ENCODE data around the gene CEND1. TPM values are rescaled to one million over a fixed set of nuclear protein-coding genes. Genes with fewer than 3 reads are reported as not detected.

Gene CEND1
- total RNA-seq, 2 experiments from 2014 or later = 1.2 to 1.6 TPM

DNA sequence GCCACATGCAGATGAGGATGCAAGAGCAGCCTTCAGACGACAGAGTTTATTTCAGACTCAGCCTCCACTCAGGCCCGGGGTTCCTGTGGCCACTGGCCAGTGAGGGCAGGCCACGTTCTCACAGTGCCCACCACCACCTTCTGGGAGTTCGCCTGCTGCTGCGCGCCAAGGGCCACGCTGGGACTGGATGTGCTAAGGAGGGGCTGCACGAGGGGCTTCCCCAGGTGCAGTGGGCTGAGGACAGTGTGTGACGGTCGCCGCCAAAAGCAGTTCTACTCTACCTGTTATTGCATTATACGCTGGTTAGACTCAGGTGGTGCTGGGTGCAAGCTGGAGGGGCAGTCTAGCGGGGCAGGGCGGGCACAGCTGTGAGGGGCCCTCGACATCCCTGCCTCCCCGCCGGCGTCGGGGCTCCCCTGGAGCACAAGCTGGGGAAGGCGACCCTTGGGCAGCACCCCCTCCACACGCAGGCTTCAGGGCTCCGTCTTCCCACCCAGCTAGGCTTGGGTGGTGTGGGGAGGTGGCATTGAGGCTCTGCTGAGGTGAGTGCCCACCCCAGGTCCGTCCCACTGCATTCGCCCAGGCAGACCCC is 2.7 kb downstream of the CEND1 start:
- no peaks in the 10 kb centered on the region for H3K27me3 Mint-ChIP-seq
- no peak overlapping the region for H3K4me3 Mint-ChIP-seq
- H3K36me3 Mint-ChIP-seq (ENCODE audit: low read depth) = peaks cover 9% of the 10 kb centered on the region
- H3K9me3 Mint-ChIP-seq = no peaks in the 10 kb centered on the region
- no peak for DNase-seq
- H3K27ac Mint-ChIP-seq = no peak overlapping the region
- peaks cover 18% of the 10 kb centered on the region for H3K4me1 Mint-ChIP-seq
- ChIA-PET CTCF (no interaction called here), POLR2A (interaction anchor here (1.4 kb wide), 1 partner anchor 9 kb away, joined by 4 read pairs; no protein-coding TSS in a partner anchor)

DNA sequence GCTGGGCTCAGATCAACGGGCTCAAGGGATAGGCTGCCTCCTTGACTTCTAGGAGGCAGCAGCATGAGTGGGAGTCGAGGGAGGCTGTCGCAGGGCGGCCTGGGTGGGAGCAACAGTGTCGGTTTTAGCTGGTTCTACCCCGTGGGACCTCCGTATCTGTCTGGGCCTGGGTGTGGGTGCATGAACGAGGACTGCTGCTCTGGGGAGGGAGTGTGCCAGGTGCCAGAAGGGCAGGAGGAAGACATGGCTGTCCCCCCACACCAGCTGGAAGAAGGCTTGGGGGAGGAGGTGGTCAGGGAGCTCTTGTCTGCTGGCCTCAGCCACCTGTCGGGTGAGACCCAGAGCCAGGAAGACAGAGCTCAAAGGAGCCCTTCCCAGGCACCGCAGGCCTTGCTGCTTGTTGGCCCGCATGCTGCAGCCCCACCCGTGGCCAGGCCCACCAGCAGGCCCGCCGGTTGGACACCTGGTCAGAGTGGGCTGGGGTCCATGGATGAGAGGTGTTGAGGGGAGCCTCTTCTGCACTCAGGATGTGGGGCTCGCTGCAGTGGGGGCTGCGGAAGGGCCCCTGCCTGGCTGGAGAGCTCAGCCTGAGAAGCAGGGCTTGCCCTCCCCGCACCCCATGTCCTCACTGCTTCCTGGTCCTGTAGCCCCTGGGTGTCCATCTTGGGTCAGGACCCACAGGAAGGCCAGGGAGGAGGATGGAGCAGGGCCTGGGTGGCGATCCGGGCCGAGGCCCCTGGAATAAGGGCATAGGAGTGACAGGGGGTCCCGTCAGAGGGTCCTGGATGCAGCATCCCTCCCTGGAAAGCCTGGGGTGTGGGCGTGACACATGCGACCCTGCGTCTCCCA is 3.4 kb downstream of the CEND1 start:
- peaks cover 18% of the 10 kb centered on the region for H3K4me1 Mint-ChIP-seq
- ChIA-PET POLR2A (interaction anchor here (0.9 to 1.1 kb wide), 3 partner anchors 9 to 23 kb away, joined by 3 read pairs; partner anchors contain the start of genes GATD1 and RPLP2), CTCF (interaction anchor here (1.3 kb wide), 1 partner anchor 91 kb away, joined by 3 read pairs; the partner anchor contains the start of gene TMEM80)
- no peak for DNase-seq
- H3K9me3 Mint-ChIP-seq = no peaks in the 10 kb centered on the region
- peaks cover 9% of the 10 kb centered on the region for H3K36me3 Mint-ChIP-seq (ENCODE audit: low read depth)
- H3K27me3 Mint-ChIP-seq = no peaks in the 10 kb centered on the region
- H3K4me3 Mint-ChIP-seq = no peak overlapping the region
- H3K27ac Mint-ChIP-seq = no peak overlapping the region

DNA sequence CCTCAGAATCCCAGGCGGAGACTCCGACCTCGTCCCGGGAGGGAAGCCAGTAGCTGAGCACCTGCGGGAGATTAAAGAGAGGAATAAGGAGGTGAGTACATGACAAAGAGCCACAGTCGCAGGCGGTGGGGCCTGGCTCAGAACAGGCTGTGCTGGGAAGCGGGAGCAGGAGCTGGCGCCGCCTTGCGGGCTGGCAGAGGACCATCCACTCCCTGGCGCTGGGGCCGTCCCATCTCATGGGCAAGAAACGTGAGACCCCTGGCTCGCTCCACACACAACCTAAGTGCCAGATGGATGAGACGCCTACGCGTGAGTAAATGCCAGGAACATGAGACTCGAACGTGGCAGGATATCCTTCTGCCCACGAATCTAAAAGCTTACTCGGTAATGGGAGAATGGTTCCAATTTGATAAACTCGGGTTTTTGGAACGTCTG is 6.3 kb downstream of the CEND1 start:
- peaks cover 8% of the 10 kb centered on the region for H3K36me3 Mint-ChIP-seq (ENCODE audit: low read depth)
- no peak overlapping the region for H3K27ac Mint-ChIP-seq
- ChIA-PET CTCF (interaction anchor here (0.6 kb wide), 2 partner anchors 39 to 94 kb away, joined by 3 read pairs; no protein-coding TSS in a partner anchor), POLR2A (no interaction called here)
- H3K4me1 Mint-ChIP-seq = peaks cover 22% of the 10 kb centered on the region
- no peak overlapping the region for H3K4me3 Mint-ChIP-seq
- H3K27me3 Mint-ChIP-seq = no peaks in the 10 kb centered on the region
- H3K9me3 Mint-ChIP-seq = no peaks in the 10 kb centered on the region
- DNase-seq = no peak

DNA sequence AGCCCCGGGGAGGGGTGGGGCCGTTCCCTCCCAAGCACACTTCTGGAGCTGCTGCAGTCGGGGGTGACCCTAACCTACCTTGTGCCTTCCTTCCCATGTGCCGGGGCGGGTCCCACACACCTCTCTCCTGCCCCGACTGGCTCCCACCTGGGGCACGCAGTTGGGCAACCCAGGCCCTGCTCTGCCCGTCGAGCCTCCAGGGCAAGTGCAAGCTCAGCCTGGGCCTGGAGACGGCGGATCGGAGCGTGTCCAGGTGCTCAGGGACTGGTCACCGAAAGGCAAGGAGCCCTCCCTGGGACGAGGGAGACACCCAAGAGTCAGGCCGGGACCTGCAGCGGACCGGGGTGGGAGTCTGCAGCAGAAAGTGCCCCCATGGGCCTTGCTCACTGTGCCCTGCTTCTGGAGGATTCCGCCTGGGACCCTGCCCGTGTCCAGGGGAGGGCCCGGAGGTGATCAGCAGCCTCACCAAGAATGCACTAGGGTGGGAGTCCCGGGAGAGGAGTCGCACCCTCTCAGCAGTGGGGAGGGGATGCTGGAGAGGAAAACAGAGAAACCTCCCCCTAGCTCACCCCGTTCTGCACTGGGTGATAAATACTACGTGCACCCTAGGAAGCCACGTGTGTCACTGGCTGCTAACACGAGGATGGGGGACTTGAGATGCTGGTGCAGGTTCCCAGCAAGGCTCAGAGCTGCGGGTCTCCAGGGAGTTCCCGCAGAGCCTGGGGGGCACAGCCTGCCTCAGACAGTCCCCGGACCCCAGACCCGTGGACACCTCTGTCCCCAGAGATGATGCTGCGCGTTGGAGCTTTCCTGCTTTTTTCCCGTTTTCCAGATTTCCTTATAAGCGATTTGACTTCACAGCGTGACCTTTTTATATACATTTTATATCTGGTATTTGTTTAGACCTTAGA is 7.4 kb downstream of the CEND1 start:
- no peak for DNase-seq
- CTCF ChIA-PET = no interaction called here
- peaks cover 20% of the 10 kb centered on the region for H3K4me1 Mint-ChIP-seq
- peaks cover 8% of the 10 kb centered on the region for H3K36me3 Mint-ChIP-seq (ENCODE audit: low read depth)
- no peak overlapping the region for H3K4me3 Mint-ChIP-seq
- no peaks in the 10 kb centered on the region for H3K27me3 Mint-ChIP-seq
- H3K9me3 Mint-ChIP-seq = no peaks in the 10 kb centered on the region
- POLR2A ChIA-PET = no interaction called here
- H3K27ac Mint-ChIP-seq = no peak overlapping the region

DNA sequence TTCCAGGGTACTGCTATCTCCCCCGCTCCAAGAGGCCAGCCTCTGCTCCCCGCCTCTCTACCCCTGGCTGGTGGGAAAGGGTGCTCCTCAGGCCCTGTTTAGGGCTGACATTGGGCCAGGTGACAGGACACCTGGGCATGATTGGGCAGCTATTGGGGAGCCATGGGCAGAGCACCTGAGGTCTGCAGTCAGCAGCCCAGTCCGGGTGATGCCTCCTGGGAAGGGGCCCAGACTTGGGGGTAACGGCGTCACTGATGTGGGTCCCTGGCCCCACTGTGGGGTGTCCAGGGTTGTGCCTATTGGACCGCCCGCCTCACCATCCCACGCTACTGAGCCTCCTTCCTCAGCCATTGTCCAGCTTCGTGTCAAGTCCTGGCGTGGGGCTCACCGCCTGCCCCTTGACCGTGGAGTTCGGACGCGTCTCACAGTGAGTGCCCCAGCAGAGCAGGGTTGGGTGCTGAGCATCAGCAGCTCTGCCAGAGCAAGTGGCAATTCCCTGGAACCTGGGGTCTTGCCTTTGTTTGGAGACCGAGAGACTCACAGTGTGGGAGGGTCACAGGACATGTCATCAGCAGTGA is 9.8 kb downstream of the CEND1 start:
- Mint-ChIP-seq H3K4me3 (peak overlapping the region; percentile 12), H3K36me3 (ENCODE audit: low read depth) (peaks cover 8% of the 10 kb centered on the region), H3K27ac (no peak overlapping the region), H3K27me3 (no peaks in the 10 kb centered on the region), H3K9me3 (no peaks in the 10 kb centered on the region), H3K4me1 (peaks cover 29% of the 10 kb centered on the region)
- POLR2A ChIA-PET = no interaction called here
- no peak for DNase-seq
- CTCF ChIA-PET = no interaction called here

DNA sequence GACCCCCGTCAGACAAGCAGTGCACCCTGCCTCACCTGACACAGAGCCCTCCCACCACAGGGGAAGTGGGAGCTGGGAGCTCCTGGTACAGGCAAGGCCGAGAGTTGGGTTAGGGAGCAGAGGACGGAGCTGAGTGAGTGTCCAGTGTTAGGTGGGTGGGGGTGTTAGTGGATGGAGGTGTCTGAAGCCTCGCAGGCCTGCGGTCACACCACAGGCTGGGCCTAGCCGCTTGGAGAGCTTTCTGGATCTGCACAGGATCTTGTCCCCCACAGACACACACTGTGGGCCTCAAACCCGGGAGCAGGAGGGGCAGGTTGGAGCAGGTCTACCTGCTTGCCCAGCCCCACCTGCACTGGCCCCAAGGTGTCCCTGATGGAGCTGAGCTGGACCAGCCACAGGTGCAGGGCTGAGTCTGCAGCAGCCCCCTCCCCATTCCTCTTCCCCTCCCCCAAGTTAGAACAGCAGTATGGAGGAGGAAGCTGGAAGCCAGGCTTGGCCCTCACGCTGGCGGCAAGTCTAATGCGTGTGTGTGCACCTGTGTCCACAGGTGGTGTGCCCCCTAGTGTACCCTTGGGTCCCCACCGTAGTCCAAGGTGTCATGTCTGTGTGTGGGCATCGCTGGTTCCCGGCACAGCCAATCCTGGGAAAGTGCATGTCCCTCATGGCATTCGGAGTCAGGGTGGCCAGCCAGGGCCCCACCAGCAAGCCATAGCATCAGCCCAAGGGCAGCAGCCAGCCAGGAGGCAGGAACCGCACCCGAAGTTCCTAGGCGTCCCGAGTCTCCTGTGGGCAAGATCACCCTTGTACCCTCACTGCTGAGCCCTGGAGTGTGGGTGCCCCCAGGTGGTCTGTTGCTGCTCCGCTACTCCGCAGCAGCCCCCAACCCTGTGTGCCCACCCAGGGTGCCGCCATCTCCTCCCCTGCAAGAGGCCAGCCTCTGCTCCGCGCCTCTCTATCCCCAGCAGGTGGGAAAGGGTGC is 10.6 kb downstream of the CEND1 start:
- POLR2A ChIA-PET = interaction anchor here (0.7 to 3.5 kb wide), 4 partner anchors 11 to 25 kb away, joined by 3 to 35 read pairs (median 8); partner anchors contain the start of genes CEND1 and PIDD1

DNA sequence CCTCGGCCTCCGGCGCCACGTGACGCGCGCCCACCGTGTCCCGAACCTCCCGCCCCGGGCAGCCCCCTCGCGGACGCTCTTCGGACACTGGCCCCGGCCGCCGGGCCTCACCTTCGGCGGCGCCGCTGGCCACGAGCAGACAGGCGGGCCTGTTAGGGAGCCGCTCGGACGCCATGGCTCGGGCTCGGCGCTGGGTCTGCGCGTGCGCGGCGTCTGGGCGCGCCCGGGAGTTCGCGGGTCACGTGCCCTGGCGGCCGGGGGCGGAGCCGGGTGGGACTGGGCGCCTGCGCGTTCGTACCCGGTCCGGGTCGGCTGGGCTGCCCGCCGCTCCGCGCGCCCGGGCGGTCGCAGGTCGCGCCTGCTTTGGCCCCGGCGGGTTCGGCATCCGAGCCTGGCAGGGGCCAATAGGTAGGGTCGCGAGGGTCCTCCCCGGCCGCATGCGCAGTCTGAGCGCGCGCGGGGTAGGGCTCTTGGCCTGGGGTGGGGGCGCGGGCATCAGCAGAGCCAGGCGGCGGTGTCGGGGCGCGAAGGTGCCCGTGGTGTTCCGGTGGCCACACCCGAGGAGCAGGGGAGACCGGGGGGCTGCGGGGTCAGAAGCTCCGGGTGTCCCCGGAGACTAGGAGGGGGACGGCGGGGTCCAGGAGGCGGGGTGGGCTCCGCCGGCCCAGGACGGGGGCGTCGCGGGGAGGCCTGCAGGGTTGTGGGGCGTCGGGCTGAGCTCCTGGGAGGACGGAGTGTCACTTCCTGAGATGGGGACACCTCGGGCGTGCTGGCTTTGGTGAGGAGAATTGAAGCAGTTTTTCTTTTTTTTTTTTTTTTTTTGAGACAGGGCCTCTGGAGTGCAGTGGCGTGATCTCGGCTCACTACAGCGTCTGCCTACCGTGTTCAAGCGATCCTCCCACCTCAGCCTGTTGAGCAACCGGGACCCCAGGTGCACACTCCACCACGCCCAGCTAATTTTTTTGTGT is 12.3 kb downstream of the CEND1 start, which contains the start of gene GATD1:
GATD1 (minus strand) TSS at position 200 of the 968 bp plus-strand sequence; CDS start at position 175, 25 bp downstream.
- Mint-ChIP-seq H3K4me1 (peaks cover 35% of the 10 kb centered on the region), H3K9me3 (no peaks in the 10 kb centered on the region), H3K27me3 (no peaks in the 10 kb centered on the region), H3K4me3 (peak within 1 kb of the TSS; percentile 81), H3K36me3 (ENCODE audit: low read depth) (peaks cover 2% of the 10 kb centered on the region), H3K27ac (peak within 1 kb of the TSS; percentile 79)
- DNase-seq = peak; percentile 94
- CTCF ChIA-PET = interaction anchor here (0.6 to 1.2 kb wide), 5 partner anchors 12 to 268 kb away, joined by 3 to 4 read pairs (median 3); partner anchors contain the start of gene RPLP2
- POLR2A ChIA-PET = interaction anchor here (0.7 to 3.5 kb wide), 16 partner anchors 9 to 242 kb away, joined by 3 to 35 read pairs (median 4); partner anchors contain the start of genes CEND1, DEAF1, PIDD1 and POLR2L

More for the DNA sequence above, 10.6 kb downstream of the CEND1 start:
- H3K27ac Mint-ChIP-seq = no peak overlapping the region
- peak overlapping the region; percentile 54 for H3K4me3 Mint-ChIP-seq
- H3K9me3 Mint-ChIP-seq = no peaks in the 10 kb centered on the region
- peaks cover 34% of the 10 kb centered on the region for H3K4me1 Mint-ChIP-seq
- no peaks in the 10 kb centered on the region for H3K27me3 Mint-ChIP-seq
- H3K36me3 Mint-ChIP-seq (ENCODE audit: low read depth) = peaks cover 8% of the 10 kb centered on the region
- DNase-seq = no peak
- CTCF ChIA-PET = no interaction called here

DNA sequence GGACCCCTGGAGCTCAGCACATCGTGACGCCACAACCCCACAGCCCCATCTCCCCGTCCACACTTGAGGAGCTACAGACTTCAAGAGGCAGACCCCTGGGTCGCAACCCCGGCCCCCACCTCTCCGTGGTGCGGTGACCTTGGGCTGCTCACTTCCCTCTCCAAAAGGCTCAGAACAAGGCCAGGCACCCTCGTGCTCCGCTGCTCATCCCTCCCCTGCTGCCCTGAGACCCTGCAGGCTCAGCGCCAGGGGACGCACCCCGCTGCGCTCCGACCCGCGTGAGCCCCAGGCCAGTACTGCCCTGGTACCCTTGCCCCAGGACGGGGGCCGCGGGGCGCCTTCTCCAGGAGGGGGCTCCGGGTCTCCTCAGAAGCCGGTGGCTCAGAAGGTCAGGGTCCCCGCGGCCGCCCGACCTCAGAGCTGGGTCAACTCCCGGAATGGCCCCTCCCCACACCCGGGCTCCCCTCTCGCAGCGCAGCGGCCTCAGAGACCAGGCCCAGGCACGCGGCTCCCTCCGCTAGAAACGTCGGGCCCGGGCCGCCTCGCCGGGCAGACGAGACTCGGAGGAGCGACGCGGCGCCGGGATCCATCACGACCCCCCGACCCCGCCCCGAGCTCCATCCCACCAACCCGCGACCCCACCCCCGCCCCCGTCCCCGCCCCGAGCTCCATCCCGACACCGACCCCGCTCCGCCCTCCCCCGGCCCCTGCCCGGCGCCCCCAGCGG is 13.2 kb downstream of the CEND1 start:
- Mint-ChIP-seq H3K27ac (peak overlapping the region; percentile 68), H3K27me3 (no peaks in the 10 kb centered on the region), H3K4me1 (peaks cover 35% of the 10 kb centered on the region), H3K9me3 (no peaks in the 10 kb centered on the region), H3K36me3 (ENCODE audit: low read depth) (peaks cover 2% of the 10 kb centered on the region), H3K4me3 (peak overlapping the region; percentile 81)
- ChIA-PET CTCF (interaction anchor here (0.6 to 1.2 kb wide), 3 partner anchors 13 to 475 kb away, joined by 3 to 5 read pairs (median 3); no protein-coding TSS in a partner anchor), POLR2A (interaction anchor here (1.1 to 3.5 kb wide), 11 partner anchors 13 to 82 kb away, joined by 3 to 35 read pairs (median 5); partner anchors contain the start of genes DEAF1, PIDD1, POLR2L and RPLP2)
- peak; percentile 30 for DNase-seq

DNA sequence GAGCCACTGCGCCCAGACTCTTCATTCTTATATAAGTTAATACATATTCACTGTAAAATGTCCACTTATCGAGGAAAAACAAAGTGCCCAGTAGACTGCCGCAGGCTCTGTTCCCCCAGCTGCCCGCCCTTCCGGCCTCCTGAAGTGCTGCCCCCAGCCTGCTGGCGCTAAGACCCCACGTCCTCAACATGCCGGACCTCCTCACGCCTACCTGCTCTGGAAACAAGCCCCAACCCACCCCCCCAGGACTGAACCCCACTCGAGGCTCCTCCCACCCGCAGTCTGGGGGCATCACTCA is 13.7 kb downstream of the CEND1 start:
- peak overlapping the region; percentile 81 for H3K4me3 Mint-ChIP-seq
- ChIA-PET POLR2A (interaction anchor here (1.0 to 3.5 kb wide), 10 partner anchors 11 to 81 kb away, joined by 3 to 35 read pairs (median 6); partner anchors contain the start of genes DEAF1, PIDD1, RPLP2 and TALDO1), CTCF (interaction anchor here (0.6 to 1.1 kb wide), 2 partner anchors 328 to 475 kb away, joined by 3 to 5 read pairs; no protein-coding TSS in a partner anchor)
- no peaks in the 10 kb centered on the region for H3K9me3 Mint-ChIP-seq
- no peak for DNase-seq
- no peaks in the 10 kb centered on the region for H3K27me3 Mint-ChIP-seq
- H3K4me1 Mint-ChIP-seq = peaks cover 35% of the 10 kb centered on the region
- peaks cover 2% of the 10 kb centered on the region for H3K36me3 Mint-ChIP-seq (ENCODE audit: low read depth)
- peak overlapping the region; percentile 63 for H3K27ac Mint-ChIP-seq

All from activated CD4-positive, alpha-beta memory T cell treated with anti-CD3 and anti-CD28 coated beads, Interleukin-2, amount 10 ng/mL, durations not matched to agents 7 days and 5 days (primary cell).